Mucosa of descending colon (tissue), 3 donors: ENCODE results near the gene ZBTB46. TPM values are rescaled to one million over a fixed set of nuclear protein-coding genes. Genes with fewer than 3 reads are reported as not detected.
"Not testable (repeated sequence)": the region's sequence is repeated elsewhere in the genome, so short reads cannot be mapped to it uniquely, and the experiment has no call there.

Experiments
- ATAC-seq: fragments of 200-7000 bp; cut with Tn5 transposase; one replicate; pipeline ENCODE4 v1.9.1; 2020; ENCODE audit warnings: mild to moderate bottlenecking, moderate library complexity
- DNase-seq, 3 donors: peaks; one replicate each; pipeline ENCODE4 v3.0.0-alpha.2; 2020
- H3K36me3 ChIP-seq: fragments of 200-600 bp; one replicate; pipeline ENCODE4 v1.8.0; 2021; ENCODE audit warnings: low read depth, mild to moderate bottlenecking
- H3K4me1 ChIP-seq: fragments of 200-600 bp; one replicate; pipeline ENCODE4 v1.8.0; 2021; ENCODE audit warnings: low read depth, mild to moderate bottlenecking
- H3K4me3 ChIP-seq: fragments of 200-600 bp; one replicate; pipeline ENCODE4 v1.8.0; 2021; ENCODE audit warnings: mild to moderate bottlenecking
- H3K9me3 ChIP-seq: fragments of 200-600 bp; one replicate; pipeline ENCODE4 v1.8.0; 2021; ENCODE audit warnings: mild to moderate bottlenecking
- intact Hi-C, 2 donors: fragments of 100-400 bp; cut with DNase I in 1 of 2; cut with micrococcal nuclease in 1 of 2; formaldehyde crosslinking; loops; one replicate each; pipeline versions ENCODE4 v1.11.0 to v1.11.1; 2022; cut with DNase I, micrococcal nuclease
- total RNA-seq, 3 donors: library from RNA; stranded (reverse); fragmentation: NEBNext Ultra II Directional in 2 of 3; extraction: Animal tissue kit (Norgen Biotek cat#: 25700) in 2 of 3; gene quantifications; one replicate each; pipeline versions ENCODE4 v1.2.1 to v1.2.4, GENCODE V29; 2021 to 2023
- TF ChIP-seq, protein P1 (sequence below): fragments of 200-600 bp; IDR thresholded peaks from one replicate; pipeline ENCODE4 v1.8.0; 2022; ENCODE audit warnings: antibody characterized with exemption, mild to moderate bottlenecking
- donor health status: DM: no; HTN: no; CAD: no; lungs with moderate emphysema.
- donor health status: DM: no; HTN: no; CAD: no.
- donor health status: DM: no; HTN: yes; CAD: no.

The ZBTB46 gene
- total RNA-seq, 3 donors from 2014 or later, result 3.1 to 5.7 (median 3.3) TPM

DNA sequence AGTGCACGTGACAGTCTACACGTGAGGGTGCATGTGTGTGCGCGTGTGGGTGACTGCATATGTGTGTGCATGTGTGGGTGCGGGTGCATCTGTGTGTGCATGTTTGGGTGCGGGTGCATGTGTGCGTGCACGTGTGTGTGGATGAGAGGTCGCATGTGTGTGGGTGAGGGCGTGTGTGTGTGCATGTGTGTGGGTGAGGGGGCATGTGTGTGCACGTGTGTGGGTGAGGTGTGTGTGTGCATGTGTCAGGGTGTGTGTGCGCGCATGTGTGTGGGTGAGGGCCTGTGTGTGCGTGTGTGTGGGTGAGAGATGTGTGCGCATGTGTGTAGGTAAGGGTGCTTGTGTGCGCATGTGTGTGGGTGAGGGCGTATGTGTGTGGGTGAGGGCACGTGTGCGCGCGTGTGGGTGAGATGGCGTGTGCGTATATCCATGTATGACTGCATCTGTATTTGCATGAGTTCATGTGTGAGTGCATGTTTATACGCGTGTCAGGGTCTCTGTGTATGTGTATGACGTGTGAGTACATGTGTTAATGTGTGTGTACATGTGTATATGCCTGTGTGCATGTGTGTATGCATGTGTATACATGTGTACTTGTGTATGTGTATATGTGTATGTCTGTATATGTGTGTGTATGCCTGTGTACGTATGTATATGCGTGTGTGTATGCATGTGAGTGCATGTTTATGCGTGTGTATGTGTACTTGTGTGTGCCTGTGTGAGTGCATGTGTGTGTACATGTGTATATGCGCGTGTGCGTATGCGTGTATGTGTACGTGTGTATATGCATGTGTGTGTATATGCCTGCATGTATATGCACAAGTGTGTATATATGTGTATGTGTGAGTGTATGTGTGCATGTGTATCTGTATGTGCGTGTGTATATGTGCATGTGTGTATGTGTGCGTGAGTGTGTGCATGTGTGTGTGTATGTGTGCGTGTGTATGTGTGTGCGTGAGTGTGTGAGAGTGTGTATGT is 98.7 kb downstream of the ZBTB46 start:
- H3K4me1 ChIP-seq, result peaks cover 29% of the 10 kb centered on the region

DNA sequence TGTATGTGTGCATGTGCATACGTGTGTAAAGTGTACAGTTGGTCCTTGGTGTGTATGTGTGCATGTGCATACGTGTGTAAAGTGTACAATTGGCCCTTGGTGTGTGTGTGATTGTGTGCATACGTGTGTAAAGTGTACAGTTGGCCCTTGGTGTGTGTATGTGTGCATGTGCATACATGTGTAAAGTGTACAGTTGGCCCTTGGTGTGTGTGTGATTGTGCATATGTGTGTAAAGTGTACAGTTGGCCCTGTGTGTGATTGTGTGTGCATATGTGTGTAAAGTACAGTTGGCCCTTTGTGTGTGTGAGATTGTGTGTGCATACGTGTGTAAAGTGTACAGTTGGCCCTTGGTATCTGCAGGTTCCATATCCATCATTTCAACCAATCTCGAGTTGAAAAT is 99.7 kb downstream of the ZBTB46 start:
- H3K4me3 ChIP-seq, result no peak overlapping the region
- DNase-seq, result no peak
- TF ChIP-seq, protein P1, sequence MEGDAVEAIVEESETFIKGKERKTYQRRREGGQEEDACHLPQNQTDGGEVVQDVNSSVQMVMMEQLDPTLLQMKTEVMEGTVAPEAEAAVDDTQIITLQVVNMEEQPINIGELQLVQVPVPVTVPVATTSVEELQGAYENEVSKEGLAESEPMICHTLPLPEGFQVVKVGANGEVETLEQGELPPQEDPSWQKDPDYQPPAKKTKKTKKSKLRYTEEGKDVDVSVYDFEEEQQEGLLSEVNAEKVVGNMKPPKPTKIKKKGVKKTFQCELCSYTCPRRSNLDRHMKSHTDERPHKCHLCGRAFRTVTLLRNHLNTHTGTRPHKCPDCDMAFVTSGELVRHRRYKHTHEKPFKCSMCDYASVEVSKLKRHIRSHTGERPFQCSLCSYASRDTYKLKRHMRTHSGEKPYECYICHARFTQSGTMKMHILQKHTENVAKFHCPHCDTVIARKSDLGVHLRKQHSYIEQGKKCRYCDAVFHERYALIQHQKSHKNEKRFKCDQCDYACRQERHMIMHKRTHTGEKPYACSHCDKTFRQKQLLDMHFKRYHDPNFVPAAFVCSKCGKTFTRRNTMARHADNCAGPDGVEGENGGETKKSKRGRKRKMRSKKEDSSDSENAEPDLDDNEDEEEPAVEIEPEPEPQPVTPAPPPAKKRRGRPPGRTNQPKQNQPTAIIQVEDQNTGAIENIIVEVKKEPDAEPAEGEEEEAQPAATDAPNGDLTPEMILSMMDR, result no peak
- ATAC-seq, result no peak
- peaks cover 29% of the 10 kb centered on the region for H3K4me1 ChIP-seq
- H3K36me3 ChIP-seq, result no peaks in the 10 kb centered on the region
- intact Hi-C loops, result no loop called here
- H3K9me3 ChIP-seq, result no peaks in the 10 kb centered on the region

More for the DNA sequence above, 98.7 kb downstream of the ZBTB46 start:
- Histone ChIP-seq H3K4me3 (no peak overlapping the region), H3K36me3 (no peaks in the 10 kb centered on the region), H3K9me3 (no peaks in the 10 kb centered on the region)
- ATAC-seq (no peak), DNase-seq (peak in 1 of 3 donors; percentile 48)
- TF ChIP-seq, protein P1, result no peak
- intact Hi-C loops, result no loop called here

DNA sequence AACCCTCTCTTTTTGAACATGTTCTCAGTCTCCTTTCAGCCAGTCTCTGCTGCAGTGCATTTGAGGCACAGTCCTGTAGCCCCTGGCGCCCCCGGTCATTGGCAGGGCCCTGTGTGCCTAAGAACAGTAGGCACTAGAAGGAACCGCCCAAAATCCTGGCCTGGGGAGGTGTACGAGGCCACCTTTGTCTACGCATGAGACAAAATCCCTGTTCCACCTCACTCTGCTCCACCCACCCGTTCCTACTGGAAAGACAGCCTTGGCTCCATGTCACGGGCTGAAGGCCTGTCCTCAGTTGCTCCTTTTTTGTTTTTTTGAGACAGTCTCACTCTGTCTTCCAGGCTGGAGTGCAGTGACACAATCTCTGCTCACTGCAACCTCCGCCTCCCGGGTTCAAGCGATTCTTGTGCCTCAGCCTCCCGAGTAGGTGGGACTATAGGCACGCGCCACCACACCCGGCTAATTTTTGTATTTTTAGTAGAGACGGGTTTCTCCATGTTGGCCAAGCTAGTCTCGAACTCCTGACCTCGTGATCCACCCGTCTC is 100.8 kb downstream of the ZBTB46 start:
- peak in 1 of 3 donors; percentile 34 for DNase-seq
- H3K4me3 ChIP-seq, intact Hi-C loops, ATAC-seq, H3K36me3 ChIP-seq, H3K9me3 ChIP-seq: not testable (repeated sequence)
- peaks cover 21% of the 10 kb centered on the region for H3K4me1 ChIP-seq

DNA sequence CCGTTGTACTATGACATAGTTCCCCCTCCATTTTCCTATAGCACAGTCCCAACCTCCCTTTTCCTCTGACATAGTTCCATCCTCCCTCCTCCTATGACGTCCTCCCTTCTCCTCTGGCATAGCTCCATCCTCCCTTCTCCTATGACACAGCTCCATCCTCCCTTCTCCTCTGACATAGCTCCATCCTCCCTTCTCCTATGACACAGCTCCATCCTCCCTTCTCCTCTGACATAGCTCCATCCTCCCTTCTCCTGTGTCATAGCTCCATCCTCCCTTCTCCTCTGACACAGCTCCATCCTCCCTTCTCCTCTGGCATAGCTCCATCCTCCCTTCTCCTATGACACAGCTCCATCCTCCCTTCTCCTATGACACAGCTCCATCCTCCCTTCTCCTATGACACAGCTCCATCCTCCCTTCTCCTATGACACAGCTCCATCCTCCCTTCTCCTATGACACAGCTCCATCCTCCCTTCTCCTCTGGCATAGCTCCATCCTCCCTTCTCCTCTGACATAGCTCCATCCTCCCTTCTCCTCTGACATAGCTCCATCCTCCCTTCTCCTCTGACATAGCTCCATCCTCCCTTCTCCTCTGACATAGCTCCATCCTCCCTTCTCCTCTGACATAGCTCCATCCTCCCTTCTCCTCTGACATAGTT is 108.0 kb downstream of the ZBTB46 start:
- H3K4me3 ChIP-seq, DNase-seq, intact Hi-C loops, H3K36me3 ChIP-seq, ATAC-seq: not testable (repeated sequence)
- H3K4me1 ChIP-seq, result peaks cover 16% of the 10 kb centered on the region
- peaks cover 21% of the 10 kb centered on the region for H3K9me3 ChIP-seq

DNA sequence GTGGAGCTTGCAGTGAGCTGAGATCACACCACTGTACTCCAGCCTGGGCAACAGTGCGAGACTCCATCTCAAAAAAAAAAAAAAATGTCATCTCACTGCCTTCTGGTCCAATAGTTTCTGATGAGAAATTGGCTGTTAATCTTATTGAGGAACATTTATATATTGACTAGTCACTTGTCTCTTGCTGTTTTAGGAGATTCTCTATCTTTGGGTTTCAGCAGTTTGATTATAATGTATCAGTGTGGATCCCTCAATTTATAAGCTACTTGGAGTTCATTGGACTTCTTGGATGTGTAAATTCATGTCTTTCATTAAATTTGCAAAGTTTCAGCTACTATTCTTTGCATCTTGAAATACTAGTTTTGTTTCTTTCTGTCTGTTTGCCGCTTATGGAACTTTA is 112.1 kb downstream of the ZBTB46 start:
- Histone ChIP-seq H3K9me3 (peaks cover 14% of the 10 kb centered on the region), H3K36me3 (no peaks in the 10 kb centered on the region), H3K4me3 (no peak overlapping the region), H3K4me1 (no peaks in the 10 kb centered on the region)
- no peak for DNase-seq
- TF ChIP-seq, protein P1, result no peak
- intact Hi-C loops, result no loop called here
- ATAC-seq, result no peak

DNA sequence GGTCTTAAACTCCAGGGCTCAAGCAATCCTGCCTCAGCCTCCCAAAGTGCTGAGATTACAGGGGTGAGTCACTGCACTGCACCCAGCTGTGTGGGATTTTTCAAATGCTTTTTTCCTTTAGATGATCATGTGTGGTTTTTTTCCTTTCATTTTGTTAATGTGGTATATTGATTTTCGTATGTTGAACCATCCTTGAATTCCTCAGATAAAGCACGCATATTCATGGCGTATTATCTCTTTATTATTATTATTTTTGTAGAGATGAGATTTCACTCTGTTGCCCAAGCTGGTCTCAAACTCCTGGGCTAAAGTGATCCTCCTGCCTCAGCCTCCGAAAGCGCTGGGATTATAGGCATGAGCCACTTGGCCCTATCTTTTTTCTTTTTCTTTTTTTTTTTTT is 116.2 kb downstream of the ZBTB46 start:
- no peak for ATAC-seq
- H3K9me3 ChIP-seq, result peaks cover 14% of the 10 kb centered on the region
- intact Hi-C loops, result no loop called here
- no peaks in the 10 kb centered on the region for H3K36me3 ChIP-seq
- DNase-seq, result no peak
- TF ChIP-seq, protein P1, result no peak
- no peaks in the 10 kb centered on the region for H3K4me1 ChIP-seq
- no peak overlapping the region for H3K4me3 ChIP-seq
